Measurements from ENCODE around the gene TBC1D22A.

TBC1D22A gene

DNA sequence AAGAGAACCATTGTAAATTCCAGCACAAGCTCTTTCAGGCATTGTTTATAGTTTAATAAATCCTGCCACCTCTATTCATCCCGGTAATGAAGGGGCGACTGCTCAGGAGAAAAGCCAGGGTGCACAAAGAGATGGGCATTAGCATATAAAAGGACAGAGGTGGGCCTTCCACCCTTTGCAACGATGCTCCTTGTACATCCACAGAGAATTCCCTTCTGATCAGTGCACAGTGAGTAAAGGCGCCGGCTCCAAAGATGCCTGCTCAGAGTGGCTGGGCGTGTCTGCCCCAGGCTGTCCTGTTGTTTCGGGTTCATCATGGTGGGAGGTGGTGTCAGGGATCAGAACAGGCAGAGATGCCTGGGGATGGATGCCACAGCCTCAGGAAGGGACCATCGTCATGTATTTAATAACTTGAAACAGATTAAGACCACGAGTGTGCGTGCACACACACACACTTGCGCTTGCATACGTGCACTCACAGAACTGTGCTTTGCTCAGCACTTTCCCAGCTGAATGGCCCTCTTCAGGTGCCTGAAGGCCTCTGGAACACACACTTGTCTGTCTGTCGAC, 305.0 kb downstream of the TBC1D22A start:
- DNase-seq (ENCODE audit: low spot score): no peak

DNA sequence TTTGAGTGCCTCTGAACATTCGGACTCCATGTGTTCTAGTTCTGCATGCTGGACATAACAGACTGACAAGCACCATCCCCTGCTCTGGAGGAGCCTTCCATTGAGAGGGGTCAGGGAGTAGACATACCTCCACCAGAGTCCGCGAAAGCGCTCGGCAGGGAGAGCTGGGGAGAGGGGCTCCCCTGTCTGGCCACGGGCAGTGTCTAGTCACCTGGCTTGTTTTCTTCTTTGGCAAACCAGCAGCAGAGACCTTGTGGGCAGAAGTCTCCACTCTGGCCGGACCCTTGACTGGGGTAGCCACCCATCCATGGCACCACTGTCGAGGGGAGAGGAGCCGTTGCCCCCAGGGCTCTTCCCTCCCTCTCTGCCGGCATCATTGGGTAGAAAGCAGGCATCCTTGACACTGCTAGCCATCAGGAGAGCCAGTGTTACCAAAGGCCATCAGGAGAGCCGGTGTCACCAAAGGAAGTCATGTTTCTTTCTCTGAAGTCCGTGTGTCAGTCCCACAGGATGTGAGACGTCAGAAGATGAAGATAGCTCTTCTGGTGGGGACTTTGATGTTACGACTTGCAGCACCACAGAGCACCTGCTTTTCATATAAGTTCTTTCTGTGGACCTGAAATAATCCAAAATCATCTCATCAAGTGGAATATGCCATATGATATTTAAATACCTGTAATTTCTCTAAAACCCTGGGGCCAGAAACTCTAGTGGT, 305.6 kb downstream of the TBC1D22A start:
- DNase-seq (ENCODE audit: low spot score): no peak
- TF ChIP-seq, protein P1, sequence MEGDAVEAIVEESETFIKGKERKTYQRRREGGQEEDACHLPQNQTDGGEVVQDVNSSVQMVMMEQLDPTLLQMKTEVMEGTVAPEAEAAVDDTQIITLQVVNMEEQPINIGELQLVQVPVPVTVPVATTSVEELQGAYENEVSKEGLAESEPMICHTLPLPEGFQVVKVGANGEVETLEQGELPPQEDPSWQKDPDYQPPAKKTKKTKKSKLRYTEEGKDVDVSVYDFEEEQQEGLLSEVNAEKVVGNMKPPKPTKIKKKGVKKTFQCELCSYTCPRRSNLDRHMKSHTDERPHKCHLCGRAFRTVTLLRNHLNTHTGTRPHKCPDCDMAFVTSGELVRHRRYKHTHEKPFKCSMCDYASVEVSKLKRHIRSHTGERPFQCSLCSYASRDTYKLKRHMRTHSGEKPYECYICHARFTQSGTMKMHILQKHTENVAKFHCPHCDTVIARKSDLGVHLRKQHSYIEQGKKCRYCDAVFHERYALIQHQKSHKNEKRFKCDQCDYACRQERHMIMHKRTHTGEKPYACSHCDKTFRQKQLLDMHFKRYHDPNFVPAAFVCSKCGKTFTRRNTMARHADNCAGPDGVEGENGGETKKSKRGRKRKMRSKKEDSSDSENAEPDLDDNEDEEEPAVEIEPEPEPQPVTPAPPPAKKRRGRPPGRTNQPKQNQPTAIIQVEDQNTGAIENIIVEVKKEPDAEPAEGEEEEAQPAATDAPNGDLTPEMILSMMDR (IDR thresholded peaks at IDR 0.05; ENCODE audit: extremely low read depth, missing control alignments): no peak

More for the DNA sequence above, 305.0 kb downstream of the TBC1D22A start:
- TF ChIP-seq, protein P1 (IDR thresholded peaks at IDR 0.05; ENCODE audit: extremely low read depth, missing control alignments): no peak

DNA sequence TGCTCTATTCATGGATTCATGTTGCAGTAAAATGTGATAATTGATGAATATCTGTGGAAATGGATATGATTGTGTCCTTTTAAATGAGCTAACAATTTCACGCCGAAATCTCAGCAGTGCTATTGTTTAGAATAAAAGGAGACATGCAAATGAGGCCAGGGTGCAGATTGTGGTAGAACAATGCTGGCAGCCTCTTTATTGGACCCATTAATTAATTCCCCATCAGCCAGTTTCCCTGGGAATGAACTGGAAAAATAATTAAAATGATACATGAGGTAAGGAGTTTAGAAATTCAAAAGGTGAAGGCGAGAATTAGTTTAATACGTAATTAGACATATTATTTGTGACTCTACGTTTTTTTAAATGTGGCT, 306.2 kb downstream of the TBC1D22A start:
- no peak for DNase-seq (ENCODE audit: low spot score)
- TF ChIP-seq, protein P1 (IDR thresholded peaks at IDR 0.05; ENCODE audit: extremely low read depth, missing control alignments): no peak

- DNase-seq (ENCODE audit: low spot score): no peak
- TF ChIP-seq, protein P1 (IDR thresholded peaks at IDR 0.05; ENCODE audit: extremely low read depth, missing control alignments): no peak
Measured at GRCh38 chr22:47069270-47069669, 306.8 kb downstream of the TBC1D22A start.

- DNase-seq (ENCODE audit: low spot score): no peak
- TF ChIP-seq, protein P1 (IDR thresholded peaks at IDR 0.05; ENCODE audit: extremely low read depth, missing control alignments): no peak
Measured at GRCh38 chr22:47071078-47071806, 308.8 kb downstream of the TBC1D22A start.

DNA sequence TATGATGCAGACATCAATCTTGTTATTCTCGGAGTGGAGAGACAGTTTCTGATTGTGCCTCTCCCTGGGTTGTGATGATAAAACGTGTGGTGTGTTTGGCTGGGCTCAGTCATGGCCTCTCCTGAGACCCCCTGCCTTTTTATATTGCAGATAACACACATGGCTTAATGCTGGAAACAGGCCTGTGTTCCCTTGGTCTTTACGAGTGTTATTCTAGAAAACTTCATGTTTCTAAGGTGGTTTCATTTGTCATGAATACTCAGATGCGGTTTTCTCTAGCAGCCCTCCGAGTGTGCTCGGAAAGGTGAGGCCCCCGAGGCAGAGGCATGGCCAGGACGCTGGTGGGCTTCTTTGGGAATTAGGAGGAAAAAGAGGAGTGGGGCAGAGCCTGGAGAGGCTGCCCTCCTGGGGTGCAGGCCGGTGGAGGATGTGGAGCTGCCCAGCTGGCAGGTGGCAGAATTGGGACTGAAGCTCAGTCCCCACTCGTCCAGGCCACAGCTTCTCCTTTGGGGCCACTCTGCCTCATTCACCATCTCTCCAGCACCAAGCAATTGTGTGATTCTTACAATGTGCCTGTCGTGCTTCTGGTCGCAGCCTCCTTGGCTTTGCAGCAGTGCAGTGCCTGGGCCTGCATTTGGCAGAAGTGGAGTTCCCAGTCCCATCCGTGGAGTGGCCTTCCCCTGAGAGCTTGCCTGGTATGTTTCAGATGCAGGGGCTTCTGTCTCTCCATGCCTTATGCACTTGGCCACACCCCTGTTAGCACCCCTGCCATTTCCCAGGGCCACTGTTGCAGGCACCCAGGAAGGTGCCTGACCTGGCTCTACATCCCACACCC, 309.6 kb downstream of the TBC1D22A start:
- no peak for DNase-seq (ENCODE audit: low spot score)
- TF ChIP-seq, protein P1 (IDR thresholded peaks at IDR 0.05; ENCODE audit: extremely low read depth, missing control alignments): no peak
